SK-N-SH (cell line): ENCODE data around the gene PBX1. TPM values are rescaled to one million over a fixed set of nuclear protein-coding genes. Genes with fewer than 3 reads are reported as not detected.

Source experiments
- CTCF ChIA-PET: fragments of 300-600, 350-600 bp; formaldehyde crosslinking; extraction: SDS; loops from one replicate; lab custom pipeline; 2021; lab: Yijun Ruan, JAX
- POLR2A ChIA-PET: fragments of 350-600 bp; sonication (Branson Sonifier 250); formaldehyde crosslinking; extraction: SDS; loops from one replicate; lab custom pipeline; 2020; ENCODE audit warnings: antibody characterized with exemption, inconsistent platforms; lab: Yijun Ruan, JAX
- DNase-seq: peaks from one replicate; pipeline ENCODE4 v3.0.0; 2012
- H2AFZ ChIP-seq: fragments of 200-600 bp; sonication (generic); 2 replicates; pipeline ENCODE4 v1.8.1; 2016; ENCODE audit warnings: antibody characterized with exemption, mild to moderate bottlenecking, low read depth
- H3F3A ChIP-seq: fragments of 200-600 bp; sonication (generic); replicated peaks from 2 replicates; pipeline ENCODE3; 2016; ENCODE audit warnings: antibody characterized with exemption, mild to moderate bottlenecking; ENCODE audit not compliant: insufficient read depth
- H3K27ac ChIP-seq, 2 experiments: fragments of 200-500 bp in 1 of 2; fragments of 200-600 bp in 1 of 2; sonication (Bioruptor generic) in 1 of 2; sonication (generic), shearing (Covaris generic) in 1 of 2; 2 replicates each; pipeline versions ENCODE4 v1.5.1 to v1.6.1; 2014 to 2016; ENCODE audit warnings: low read depth in 2 of 2, inconsistent platforms in 1 of 2, low read length in 1 of 2, mild to moderate bottlenecking in 1 of 2, mixed read lengths in 1 of 2
- H3K27me3 ChIP-seq: fragments of 200-600 bp; sonication (generic), shearing (Covaris generic); 2 replicates; pipeline ENCODE4 v1.6.1; 2016; ENCODE audit warnings: mixed run types; ENCODE audit not compliant: insufficient read depth
- H3K36me3 ChIP-seq, 2 experiments: fragments of 200-500 bp in 1 of 2; fragments of 200-600 bp in 1 of 2; sonication (Bioruptor generic) in 1 of 2; sonication (generic) in 1 of 2; replicated peaks in 1 of 2; 2 replicates each; pipeline versions ENCODE3 to v1.5.1; 2014 to 2016; ENCODE audit warnings: low read length in 1 of 2, mild to moderate bottlenecking in 1 of 2; ENCODE audit not compliant: insufficient read depth in 2 of 2, control insufficient read depth in 1 of 2
- H3K4me1 ChIP-seq, 2 experiments: fragments of 200-500 bp in 1 of 2; fragments of 200-600 bp in 1 of 2; sonication (Bioruptor generic) in 1 of 2; sonication (generic), shearing (Covaris generic) in 1 of 2; 2 replicates each; pipeline versions ENCODE4 v1.5.1 to v1.6.1; 2014 to 2016; ENCODE audit warnings: low read depth in 1 of 2, low read length in 1 of 2, mixed run types in 1 of 2; ENCODE audit not compliant: insufficient read depth in 2 of 2, control insufficient read depth in 1 of 2
- H3K4me2 ChIP-seq: fragments of 200-600 bp; sonication (generic), shearing (Covaris generic); 2 replicates; pipeline ENCODE4 v1.6.1; 2017; ENCODE audit warnings: mixed run types
- H3K4me3 ChIP-seq, 2 experiments: fragments of 200-500 bp in 1 of 2; fragments of 200-600 bp in 1 of 2; sonication (Bioruptor generic) in 1 of 2; sonication (generic), shearing (Covaris generic) in 1 of 2; 2 replicates each; pipeline versions ENCODE4 v1.5.1 to v1.8.1; 2014 to 2016; ENCODE audit warnings: low read depth in 2 of 2, inconsistent platforms in 1 of 2, low read length in 1 of 2, mild to moderate bottlenecking in 1 of 2, mixed read lengths in 1 of 2, moderate library complexity in 1 of 2
- H3K79me2 ChIP-seq: fragments of 200-600 bp; sonication (generic); 2 replicates; pipeline ENCODE4 v1.8.1; 2017; ENCODE audit warnings: mild to moderate bottlenecking; ENCODE audit not compliant: insufficient read depth
- H3K9ac ChIP-seq: fragments of 200-600 bp; sonication (generic); 2 replicates; pipeline ENCODE4 v1.6.1; 2017; ENCODE audit warnings: mixed run types
- H3K9me2 ChIP-seq: fragments of 200-600 bp; sonication (generic); 2 replicates; pipeline ENCODE4 v1.6.1; 2017; ENCODE audit warnings: mixed run types
- H3K9me3 ChIP-seq: fragments of 200-600 bp; sonication (generic); 2 replicates; pipeline ENCODE4 v1.6.1; 2017; ENCODE audit warnings: mixed run types, mild to moderate bottlenecking, moderate library complexity
- H4K20me1 ChIP-seq: fragments of 200-600 bp; sonication (generic); 2 replicates; pipeline ENCODE4 v1.6.1; 2017; ENCODE audit warnings: mild to moderate bottlenecking, mixed run types; ENCODE audit not compliant: insufficient read depth
- CHD2 ChIP-seq: fragments of 150-350 bp; IDR thresholded peaks from 2 replicates; pipeline ENCODE4 v1.6.1; 2018; ENCODE audit warnings: low read length; ENCODE audit not compliant: partially characterized antibody
- CTCF ChIP-seq: fragments of 200-600 bp; sonication (generic); IDR thresholded peaks from 2 replicates; pipeline ENCODE4 v1.6.1; 2017; ENCODE audit warnings: antibody characterized with exemption, mild to moderate bottlenecking, moderate library complexity
- EP300 ChIP-seq, 2 experiments: IDR thresholded peaks; 2 replicates each; pipeline versions ENCODE4 v1.4.0 to v1.6.1; 2012; ENCODE audit warnings: borderline replicate concordance in 1 of 2, low read depth in 1 of 2, low read length in 1 of 2
- EZH2phosphoT487 ChIP-seq: fragments of 200-600 bp; sonication (generic); IDR thresholded peaks from 2 replicates; pipeline ENCODE4 v1.6.1; 2017; ENCODE audit warnings: low read depth, mixed run types, mild to moderate bottlenecking, antibody characterized with exemption, moderate library complexity, borderline replicate concordance
- FOXJ3 ChIP-seq: sonication (generic); formaldehyde crosslinking; IDR thresholded peaks from 2 replicates; pipeline ENCODE4 v1.5.1; 2020; ENCODE audit warnings: mild to moderate bottlenecking, missing genetic modification reagents
- FOXM1 ChIP-seq: IDR thresholded peaks from 2 replicates; pipeline ENCODE4 v1.4.0; 2012; ENCODE audit warnings: low read depth, mild to moderate bottlenecking
- MEF2A ChIP-seq: IDR thresholded peaks from 2 replicates; pipeline ENCODE4 v1.4.0; 2012; ENCODE audit warnings: low read depth, borderline replicate concordance
- NFIC ChIP-seq: IDR thresholded peaks from 2 replicates; pipeline ENCODE4 v1.4.0; 2012; ENCODE audit warnings: borderline replicate concordance
- NRF1 ChIP-seq: IDR thresholded peaks from 2 replicates; pipeline ENCODE4 v1.6.1; 2012; ENCODE audit warnings: low read depth, mild to moderate bottlenecking, low read length
- PBX3 ChIP-seq: IDR thresholded peaks from 2 replicates; pipeline ENCODE4; 2012
- POLR2AphosphoS5 ChIP-seq: IDR thresholded peaks from 2 replicates; pipeline ENCODE4 v1.6.1; 2012; ENCODE audit warnings: low read depth, low read length
- RAD21 ChIP-seq: IDR thresholded peaks from 2 replicates; pipeline ENCODE4 v1.6.1; 2012; ENCODE audit warnings: mild to moderate bottlenecking, low read length
- RCOR1 ChIP-seq: fragments of 150-350 bp; IDR thresholded peaks from 2 replicates; pipeline ENCODE4 v1.6.1; 2017; ENCODE audit warnings: antibody characterized with exemption, low read length
- REST ChIP-seq: IDR thresholded peaks from 2 replicates; pipeline ENCODE4 v1.6.1; 2012; ENCODE audit warnings: mild to moderate bottlenecking, low read depth, low read length, moderate library complexity
- RXRA ChIP-seq: IDR thresholded peaks from 2 replicates; pipeline ENCODE4 v1.4.0; 2012; ENCODE audit warnings: low read depth, mild to moderate bottlenecking, borderline replicate concordance
- SIN3A ChIP-seq: IDR thresholded peaks from 2 replicates; pipeline ENCODE4 v1.6.1; 2012; ENCODE audit warnings: low read depth, mild to moderate bottlenecking, low read length, moderate library complexity, borderline replicate concordance
- SMC3 ChIP-seq: IDR thresholded peaks from 2 replicates; pipeline ENCODE4 v1.6.1; 2012; ENCODE audit warnings: low read depth, low read length, improper control_type of control experiment
- YY1 ChIP-seq: IDR thresholded peaks from 2 replicates; pipeline ENCODE4 v1.4.0; 2012; ENCODE audit warnings: low read depth, mild to moderate bottlenecking
- WGBS: methylation state at CpG from one replicate; pipeline ENCODE4 v1.1.6; 2017; ENCODE audit warnings: low lambda C conversion rate; 5-methylcytosine and 5-hydroxymethylcytosine counted together
- polyA plus RNA-seq, 3 experiments: library from polyadenylated mRNA; depleted of rRNA; stranded (reverse); fragments of >200 nt; gene quantifications; 2 replicates each; pipeline ENCODE4 v1.2.3, GENCODE V29; 2012

PBX1 gene
- polyA plus RNA-seq, 1 of the 3 experiments (the other 2 are of a cell fraction), result 27.0 TPM

DNA sequence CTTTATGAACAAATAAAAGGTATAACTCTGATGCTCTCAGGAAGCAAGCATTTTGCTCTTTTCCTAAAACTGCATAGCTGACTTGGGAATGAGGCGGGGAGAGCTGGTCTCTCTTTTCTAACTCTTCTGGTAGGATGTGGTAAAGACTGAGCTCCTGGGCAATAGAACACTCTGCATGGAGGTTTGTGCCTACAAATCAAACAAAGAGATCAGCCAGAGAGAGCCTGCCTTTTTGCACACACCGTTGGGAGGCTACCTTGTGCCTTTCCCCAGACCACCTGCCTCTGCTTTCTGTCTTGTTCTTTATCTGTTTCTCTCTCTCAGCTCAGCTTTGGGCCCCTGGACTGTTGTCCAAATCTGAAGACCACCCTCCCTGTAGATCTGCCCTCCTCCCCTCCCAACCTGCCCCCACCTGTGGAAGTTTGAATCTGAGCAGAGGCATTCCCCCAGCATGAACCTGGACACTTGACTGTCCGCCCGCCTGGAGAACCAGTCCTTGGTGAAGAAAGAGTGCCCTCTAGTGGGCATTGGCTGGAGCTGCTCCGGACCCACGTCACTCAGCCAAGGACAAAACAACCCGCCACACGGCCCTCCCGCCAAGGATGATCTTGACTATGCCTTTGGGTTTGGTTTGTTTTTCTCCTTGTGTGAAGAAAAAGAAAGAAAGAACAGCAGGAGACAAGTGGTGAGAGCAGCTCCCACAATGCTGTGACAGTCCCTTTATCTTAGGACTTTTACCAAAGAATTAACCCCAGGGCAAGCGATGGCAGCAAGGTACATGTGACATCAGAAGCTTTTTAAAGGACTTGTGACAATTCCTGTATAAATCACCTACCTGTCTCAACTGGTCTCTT lies 228.2 kb downstream of the PBX1 start:
- no peak overlapping the region for H3K4me2 ChIP-seq
- ChIA-PET POLR2A (no interaction called here), CTCF (interaction anchor here (0.6 to 4.5 kb wide), 82 partner anchors 9 to 1428 kb away, joined by 3 to 40 read pairs (median 4); partner anchors contain the start of gene PBX1)
- H3K9me3 ChIP-seq, result no peaks in the 10 kb centered on the region
- H3K4me3 ChIP-seq, result no peak overlapping the region; a peak in 1 of 4 replicates
- TF ChIP-seq POLR2AphosphoS5 (no peak), REST (no peak), YY1 (no peak), EP300 (IDR thresholded peaks at IDR 0.05; ENCODE audit: borderline replicate concordance in 1 of 2, low read depth in 1 of 2, low read length in 1 of 2) (no peak), RAD21 (peak; percentile 98), CHD2 (peak; percentile 35), MEF2A (no peak), SIN3A (no peak), PBX3 (peak; percentile 42; the same call in 1 of the 2 replicates), EZH2phosphoT487 (no peak), FOXJ3 (CRISPR knock-in tag) (no peak), FOXM1 (no peak), SMC3 (peak; percentile 96), RCOR1 (no peak), CTCF (peak; percentile 96), NRF1 (no peak), NFIC (no peak), RXRA (peak; percentile 48; the same call in 1 of the 2 replicates)
- peaks cover 14 to 19% of the 10 kb centered on the region in 2 experiments; a peak in 3 of 4 replicates for H3K4me1 ChIP-seq
- WGBS, result 29% methylated on average over 10 of the region's 10 CpGs
- no peaks in the 10 kb centered on the region for H3K9me2 ChIP-seq
- no peaks in the 10 kb centered on the region for H3K79me2 ChIP-seq
- no peak overlapping the region for H3K27ac ChIP-seq
- no peak overlapping the region for H2AFZ ChIP-seq
- no peaks in the 10 kb centered on the region for H3F3A ChIP-seq
- DNase-seq, result peak; percentile 89
- no peaks in the 10 kb centered on the region for H3K36me3 ChIP-seq
- H4K20me1 ChIP-seq, result no peaks in the 10 kb centered on the region
- H3K27me3 ChIP-seq, result no peaks in the 10 kb centered on the region
- no peak overlapping the region for H3K9ac ChIP-seq
